GM18867 (cell line): ENCODE results near the gene PHF3.

Experiments
- ATAC-seq: cut with Tn5 transposase; IDR thresholded peaks from one replicate; pipeline ENCODE4 v1.9.1; 2021; ENCODE audit warnings: mild to moderate bottlenecking, moderate library complexity; ENCODE audit not compliant: unreplicated experiment

Gene PHF3

DNA sequence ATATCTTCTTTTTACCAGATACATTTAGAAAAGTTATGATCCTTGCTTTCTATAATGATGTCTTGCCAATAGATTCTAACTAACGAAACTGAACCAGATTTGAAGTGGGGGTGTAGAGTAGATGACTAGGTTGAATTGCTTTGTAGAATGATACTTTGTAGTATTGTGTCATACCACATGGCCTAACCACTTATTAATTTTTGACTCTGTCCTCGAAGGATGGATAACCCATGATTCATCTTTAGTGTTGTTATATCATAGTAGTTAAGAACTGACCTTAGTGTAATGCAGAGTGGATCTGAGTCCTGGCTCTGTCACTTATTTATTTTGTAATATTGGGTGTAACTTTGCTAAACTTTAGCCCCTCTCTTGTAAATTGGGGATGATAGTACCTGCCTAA lies 4.5 kb downstream of the PHF3 start:
- no peak for ATAC-seq

DNA sequence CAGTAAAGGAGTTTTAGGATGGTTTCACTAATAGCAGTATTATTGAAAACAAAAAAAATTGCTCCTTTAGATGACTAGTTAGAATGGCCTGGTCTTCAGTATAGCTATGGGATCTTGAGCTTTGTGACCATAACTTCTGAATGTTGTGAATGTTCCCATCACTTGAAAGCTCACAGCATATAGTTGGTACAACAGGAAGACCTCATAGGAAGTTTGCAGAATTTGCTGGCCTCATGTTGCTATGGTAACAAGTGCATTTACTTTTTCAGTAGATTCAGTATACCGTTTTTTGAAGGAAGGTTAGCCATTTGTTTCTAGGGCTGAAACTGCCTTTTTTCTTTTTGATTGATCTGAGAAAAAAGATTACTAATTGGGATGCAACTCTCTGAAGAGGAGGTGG lies 8.3 kb downstream of the PHF3 start:
- no peak for ATAC-seq

DNA sequence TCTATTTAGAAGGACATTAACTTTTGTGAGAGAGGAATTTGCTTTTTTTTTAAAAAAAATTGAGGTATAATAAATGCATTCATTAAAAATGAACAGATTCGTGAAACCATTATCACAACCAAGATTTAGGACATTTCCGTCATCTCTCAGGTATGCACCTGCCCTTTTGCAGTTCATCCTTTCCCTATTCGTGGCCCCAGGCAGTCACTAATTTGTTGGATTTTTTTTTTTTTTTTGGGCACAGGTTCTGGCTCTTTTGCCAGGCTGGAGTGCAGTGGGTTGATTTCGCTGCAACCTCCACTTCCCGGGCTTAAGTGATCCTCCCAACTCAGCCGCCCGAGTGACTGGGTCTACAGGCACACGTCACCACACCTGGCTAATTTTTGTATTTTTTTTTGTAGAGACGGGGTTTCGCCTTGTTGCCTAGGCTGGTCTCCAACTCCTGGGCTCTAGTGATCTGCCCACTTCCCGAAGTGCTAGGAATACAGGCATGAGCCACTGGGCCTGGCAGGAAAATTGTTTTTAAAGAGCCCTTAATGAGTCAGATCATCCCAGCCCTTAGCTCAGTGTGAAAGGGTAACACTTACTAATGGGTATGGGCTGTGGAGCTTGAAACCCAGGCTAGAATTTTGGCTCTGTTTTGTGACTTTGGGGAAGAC lies 9.2 kb downstream of the PHF3 start:
- no peak for ATAC-seq

DNA sequence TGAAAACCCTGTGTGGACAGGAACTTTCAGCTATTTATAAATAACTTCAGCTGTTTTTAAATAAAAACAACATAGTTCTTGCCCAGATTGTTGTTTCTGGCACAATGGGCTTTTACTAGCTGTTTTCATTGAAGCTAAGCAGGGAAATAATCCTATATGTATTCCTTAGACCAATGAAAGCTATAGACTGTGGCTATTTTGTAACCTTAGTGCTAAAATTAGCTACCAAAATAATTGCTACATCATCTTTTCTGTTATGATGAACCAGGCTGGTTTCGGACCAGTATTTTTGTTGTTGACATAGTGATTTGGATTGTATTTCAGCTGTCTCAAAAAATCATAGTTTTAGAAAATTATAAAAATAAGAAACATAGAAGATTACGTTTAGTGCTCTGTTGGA lies 13.7 kb downstream of the PHF3 start:
- ATAC-seq = no peak

DNA sequence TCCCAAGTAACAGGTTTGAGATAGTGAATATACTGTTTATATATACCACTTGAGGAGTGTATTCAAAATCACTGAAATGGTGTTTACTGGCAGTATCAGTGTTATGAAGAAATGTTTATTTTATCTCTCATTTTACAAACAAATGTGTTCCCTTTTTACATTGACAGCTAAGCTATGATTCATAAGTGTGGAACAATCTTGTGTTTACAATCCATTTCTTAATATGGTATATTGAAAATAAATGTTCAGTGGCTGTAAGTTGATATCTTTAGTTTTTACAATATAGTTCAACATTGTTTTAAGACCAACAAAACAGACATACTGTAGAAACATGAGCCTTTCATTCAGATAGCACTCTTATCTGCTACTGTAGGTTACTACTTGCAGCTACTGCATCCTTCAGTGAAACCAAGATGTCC lies 14.3 kb downstream of the PHF3 start:
- no peak for ATAC-seq

DNA sequence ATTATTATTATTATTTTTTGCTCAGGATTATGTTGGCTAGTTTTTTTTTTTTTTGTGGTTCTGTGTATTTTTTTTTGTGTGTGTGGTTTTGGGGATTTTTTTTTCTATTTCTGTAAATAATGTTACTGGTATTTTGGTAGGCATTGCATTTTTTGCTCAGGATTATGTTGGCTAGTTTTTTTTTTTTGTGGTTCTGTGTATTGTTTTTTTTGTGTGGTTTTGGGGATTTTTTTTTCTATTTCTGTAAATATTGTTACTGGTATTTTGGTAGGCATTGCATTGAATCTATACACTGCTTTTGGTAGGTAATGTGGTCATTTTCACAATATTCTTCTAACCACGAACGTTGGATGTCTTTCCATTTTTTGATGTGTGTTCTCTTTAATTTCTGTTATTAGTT lies 17.4 kb downstream of the PHF3 start:
- ATAC-seq = no peak

DNA sequence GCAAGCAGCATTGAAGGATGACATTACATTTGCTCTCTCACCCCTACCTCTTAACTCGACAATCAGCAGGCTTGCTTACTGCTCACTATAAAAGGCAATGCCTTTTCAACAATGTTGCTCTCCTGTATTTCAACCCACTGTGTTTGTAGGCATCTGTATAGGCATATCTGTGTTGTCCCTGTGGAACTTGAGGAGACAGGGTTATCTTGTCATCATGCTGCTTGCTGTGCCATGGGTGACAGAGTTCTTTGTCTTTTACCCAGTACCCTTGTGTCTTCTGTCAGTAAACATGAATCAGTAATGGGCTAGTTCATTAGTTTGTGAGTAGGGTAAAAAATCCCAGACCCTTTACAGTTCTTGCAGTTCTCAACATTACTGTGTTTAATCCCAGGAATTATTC lies 25.2 kb downstream of the PHF3 start:
- no peak for ATAC-seq

DNA sequence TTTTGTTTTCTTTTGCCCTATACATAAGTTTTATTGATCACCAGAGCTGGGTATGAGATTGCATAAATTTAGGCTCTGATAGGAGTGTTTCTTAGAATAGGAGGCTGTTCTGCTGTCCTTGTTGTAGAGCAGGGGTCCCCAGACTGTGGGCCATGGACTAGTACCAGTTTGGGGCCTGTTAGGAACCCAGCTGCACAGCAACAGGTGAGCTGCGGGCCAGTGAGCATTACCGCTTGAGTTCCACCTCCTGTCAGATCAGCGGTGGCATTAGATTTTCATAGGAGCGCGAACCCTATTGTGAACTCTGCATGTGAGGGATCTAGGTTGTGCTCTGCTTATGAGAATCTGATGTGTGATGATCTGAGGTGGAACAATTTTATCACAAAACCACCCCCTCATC lies 26.2 kb downstream of the PHF3 start:
- ATAC-seq = no peak

DNA sequence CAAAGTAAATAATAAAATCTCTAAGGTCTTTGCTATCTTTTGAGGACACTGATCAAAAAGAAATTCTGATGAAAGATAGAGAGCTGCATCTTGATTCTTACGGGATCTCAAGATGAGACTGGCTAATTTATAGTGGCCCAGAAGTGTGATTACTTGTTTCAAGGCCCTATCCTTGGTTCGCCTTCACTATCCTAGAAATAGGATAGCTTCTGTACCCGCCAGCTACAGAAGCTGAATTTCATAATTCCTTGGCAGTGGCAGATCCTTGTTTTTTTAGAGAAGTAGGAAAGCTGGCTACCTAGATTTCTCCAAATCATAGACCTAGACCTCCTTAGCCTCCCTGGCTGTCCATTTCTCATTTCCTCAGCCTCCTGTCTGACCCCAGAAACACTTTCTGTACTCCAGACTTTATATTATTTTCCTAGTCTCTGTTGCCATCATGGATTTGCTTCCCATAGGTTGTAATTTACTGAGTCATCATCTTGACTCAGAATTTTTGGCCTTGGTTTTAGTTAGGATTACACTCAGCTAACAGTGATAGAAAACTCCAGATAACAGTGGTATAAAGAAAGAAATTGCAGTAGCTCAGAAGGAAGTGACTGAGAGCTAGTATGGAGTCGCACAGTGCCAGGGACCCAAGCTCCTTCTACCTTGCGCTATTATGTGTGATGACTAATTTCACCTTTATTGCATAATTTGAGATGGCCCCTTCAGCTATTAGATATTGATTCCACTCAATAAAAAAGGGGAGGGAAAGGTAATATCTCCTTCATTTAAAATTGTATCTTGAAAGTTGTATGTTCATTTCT lies 27.7 kb downstream of the PHF3 start:
- no peak for ATAC-seq

DNA sequence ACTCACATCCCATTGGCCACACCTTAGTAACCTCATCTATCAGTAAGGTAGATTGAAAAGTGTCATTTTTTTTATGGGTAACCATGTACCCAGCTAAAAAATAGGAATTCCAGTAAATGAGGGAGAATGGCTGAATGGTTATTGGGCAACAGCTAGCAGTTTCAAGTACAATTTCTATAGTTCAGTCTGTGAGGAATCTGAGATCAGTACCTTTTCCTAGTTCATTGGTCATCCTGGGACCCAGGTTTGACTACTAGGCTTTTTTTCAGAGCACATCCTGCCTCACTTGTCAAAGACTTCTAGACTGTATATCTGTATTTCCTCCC lies 28.3 kb downstream of the PHF3 start:
- ATAC-seq = no peak

DNA sequence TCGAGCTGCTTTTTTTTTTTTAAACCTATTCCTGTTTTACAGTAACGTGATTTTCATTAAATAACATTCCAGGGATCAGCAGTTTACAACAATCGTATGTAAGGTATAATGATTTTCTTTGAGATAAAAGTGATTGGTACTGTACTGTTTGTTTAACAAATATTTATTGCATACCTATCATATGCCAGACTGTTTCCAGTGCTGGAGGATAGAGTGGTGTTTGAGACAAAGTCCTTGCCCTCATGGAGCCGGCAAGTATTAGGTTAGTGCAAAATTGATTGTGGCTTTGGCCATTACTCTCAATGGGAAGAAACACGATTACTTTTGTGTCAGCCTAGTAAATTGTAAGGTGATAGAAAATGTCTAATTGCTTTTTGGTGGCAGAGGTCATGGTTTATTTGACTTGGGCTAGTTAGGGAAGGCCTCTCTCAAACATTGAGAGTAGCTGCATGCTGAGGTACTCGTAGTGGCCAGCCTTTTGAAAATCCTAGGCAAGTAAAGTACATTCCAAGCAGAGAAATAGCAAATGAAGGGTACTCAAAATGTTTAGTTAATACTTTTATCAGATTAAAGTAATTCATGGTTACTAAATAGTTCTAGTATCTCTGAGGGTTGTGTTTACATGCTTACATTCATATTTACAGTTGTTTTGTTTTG lies 35.6 kb downstream of the PHF3 start:
- no peak for ATAC-seq

DNA sequence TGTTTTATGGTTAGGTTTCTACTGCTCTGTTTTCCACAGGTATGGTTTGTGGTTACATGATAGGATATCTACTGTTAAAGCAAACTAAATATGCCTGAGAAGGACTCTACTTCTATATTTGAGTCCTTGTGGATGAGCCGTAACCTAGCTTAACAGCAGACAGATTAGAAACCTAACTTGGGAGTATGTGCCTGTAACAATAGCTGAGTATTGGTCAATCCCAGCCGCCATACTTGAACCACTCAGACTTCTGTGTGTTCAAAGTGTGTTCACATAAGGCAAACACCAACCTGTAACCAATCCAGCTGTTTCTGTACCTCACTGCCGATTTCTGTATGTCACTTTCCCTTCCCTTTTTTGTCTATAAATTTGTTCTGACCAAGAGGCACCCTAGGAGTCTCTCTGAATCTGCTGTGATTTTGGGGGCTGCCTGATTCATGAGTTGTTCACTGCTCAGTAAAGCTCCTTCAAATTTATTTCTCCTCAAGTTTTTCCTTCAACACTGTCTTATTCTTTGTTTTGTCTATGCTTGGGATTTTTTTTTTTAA lies 37.1 kb downstream of the PHF3 start:
- ATAC-seq = no peak

DNA sequence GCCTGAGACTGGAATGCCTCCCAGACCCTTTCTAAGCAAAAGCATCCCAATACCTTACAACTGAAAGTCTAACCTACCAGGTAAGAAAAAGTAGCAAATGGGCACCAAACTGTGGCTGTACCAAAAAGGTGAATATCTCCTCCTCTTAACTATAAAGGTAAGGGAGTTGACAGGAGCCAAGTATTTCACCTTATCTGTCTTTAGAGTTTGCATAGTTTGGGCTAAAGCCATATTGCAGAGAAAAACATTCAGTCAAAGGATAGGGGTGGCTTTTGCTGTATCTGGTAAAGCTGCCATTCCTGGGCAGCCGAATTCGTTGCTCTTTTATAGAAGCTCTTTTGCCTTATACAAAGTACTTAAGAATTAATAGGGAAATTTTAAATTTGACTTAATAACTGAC lies 38.1 kb downstream of the PHF3 start:
- no peak for ATAC-seq

DNA sequence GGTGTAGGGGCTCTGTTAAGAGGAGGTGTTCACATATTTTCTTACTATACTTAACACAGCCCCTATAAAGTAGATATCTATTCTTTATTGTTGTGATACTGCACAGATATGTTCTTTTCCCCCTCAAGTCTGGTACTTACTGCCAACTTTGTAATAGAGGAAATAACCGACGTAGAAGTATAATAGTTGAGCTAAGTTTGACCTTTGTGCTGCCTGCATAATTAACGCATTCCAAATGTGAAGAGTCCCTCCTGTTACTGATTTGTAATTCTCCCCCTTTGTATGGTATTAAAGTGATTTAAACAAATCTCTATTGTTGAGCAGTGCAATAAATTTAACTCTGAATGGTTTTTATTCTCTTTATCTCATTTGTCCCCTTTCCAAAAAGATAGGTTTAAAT lies 39.0 kb downstream of the PHF3 start:
- no peak for ATAC-seq

DNA sequence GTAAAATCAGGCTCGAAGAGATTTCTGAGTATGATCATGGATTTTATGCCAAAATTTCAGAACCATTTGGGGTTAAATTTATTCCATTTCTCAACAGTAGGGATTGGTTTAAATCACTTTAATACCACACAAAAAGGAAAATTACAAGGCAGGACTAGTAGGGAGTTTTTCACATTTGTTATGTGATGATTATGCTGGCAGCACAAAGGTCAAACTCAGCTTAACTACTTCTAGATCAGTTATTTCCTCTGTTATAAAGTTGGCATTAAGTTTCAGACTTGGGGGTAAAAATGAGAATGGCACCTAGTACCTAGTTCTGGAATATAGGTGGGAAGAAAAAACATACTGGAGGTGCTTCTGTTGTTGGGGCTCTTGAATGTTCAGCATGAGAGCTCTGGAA lies 39.5 kb downstream of the PHF3 start:
- ATAC-seq = no peak

DNA sequence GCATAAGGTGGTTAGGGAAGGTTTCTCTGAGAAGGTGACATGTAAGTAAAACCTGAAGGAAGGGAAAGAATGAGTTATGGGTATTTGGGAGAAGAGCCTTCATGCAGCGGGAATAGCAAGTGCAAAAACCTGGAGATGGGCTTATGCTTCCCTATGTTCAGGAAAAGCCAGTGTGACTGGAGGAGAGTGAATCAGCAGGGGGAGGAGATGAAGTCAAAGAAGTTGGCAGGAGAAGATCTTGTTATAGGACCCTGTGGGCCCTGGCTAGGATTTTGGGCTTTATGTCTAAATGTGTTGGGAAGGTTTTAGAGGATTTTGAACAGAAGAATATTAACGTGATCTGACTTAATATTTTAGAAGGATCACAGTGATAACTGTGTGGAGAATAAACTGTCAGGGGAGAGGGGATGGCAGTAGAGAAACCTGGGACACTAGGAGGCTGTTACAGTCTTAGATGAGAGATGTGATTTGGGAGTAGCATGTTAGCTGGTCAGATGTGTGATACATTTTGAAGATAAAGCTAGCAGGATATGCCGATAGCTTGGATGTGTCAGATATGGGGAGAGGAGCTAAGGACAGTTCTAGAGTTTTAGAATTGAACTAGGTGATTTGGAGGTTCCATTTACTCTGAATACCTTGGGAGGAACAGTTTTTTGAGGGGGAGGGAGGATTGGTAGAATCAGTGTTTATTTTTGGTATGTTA lies 41.0 kb downstream of the PHF3 start:
- ATAC-seq = no peak

DNA sequence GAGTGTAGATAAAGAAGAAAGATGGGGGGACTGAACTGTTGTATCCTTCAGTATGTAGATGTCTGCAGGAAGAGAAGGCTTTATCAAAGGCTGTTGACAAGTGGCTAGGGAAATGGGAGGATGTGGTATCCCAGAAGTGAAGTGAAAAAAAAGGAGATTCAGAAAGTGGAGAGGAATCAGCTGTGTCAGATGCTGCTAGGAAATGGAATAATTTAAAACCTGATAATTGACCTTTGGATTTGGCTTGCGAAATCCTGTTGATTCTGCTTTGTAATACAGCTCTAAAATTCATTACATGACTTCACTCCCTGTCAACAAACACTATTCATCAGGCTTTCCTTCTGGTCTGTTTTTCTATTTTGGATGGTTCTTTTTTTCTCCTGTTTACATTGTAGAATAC lies 41.7 kb downstream of the PHF3 start:
- no peak for ATAC-seq

DNA sequence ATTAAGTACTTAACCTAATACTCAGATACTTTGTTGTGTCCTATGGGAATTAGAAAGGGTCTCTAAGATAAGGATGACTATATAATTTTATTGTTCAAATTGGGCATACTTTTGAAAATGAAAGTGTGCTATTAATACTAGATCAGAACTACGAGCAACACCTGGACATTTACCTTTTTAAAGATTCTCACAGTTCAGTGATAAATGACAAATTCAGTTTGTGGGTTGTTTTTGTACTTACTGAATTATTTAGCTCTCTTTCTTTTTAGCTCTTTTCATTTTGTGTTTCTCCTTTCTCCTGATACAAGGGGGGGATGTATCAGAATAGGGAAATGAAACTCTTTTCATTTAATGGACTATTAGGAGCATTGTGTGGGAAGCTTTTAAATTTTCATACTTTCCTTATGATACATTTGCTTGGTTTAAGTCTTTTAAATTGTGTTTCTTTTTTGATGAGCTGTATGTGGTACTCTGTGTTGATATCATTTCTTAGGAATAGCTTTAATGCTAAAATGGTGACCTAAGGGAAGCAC lies 47.5 kb downstream of the PHF3 start:
- peak; percentile 39 for ATAC-seq

DNA sequence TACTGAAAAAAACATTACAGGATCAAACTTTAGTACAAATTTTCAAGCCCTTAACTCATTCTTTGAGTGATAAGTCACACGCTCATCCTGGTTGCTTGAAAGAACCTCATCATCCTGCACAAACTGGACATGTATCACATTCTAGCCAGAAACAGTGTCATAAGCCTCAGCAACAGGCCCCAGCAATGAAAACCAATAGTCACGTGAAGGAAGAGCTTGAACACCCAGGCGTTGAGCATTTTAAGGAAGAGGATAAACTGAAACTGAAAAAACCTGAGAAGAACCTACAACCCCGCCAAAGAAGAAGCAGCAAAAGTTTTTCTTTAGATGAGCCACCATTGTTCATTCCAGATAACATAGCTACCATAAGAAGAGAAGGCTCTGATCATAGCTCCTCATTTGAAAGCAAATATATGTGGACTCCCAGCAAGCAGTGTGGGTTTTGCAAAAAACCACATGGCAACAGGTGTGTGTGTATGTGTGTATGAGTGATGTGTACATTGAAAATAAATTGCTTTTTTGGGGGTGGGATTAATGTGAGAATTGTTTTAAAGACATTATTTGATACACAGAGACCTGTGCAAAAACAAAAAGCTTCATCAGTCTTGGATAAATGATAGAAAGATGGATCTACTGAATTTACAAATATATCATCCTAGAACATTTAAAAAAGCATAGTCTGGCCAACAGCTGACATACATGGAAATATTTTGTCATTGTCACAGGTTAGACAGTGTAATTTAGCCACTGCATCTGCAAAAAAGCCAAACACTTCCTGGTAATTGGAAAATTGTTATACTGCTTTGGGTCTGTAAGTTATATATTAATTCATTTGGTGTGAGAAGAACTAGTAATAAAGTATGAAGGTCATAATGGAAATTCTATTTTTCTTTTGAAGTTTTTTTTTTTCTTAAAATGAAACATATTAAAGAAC lies 50.1 kb downstream of the PHF3 start:
- ATAC-seq = peak; percentile 87

DNA sequence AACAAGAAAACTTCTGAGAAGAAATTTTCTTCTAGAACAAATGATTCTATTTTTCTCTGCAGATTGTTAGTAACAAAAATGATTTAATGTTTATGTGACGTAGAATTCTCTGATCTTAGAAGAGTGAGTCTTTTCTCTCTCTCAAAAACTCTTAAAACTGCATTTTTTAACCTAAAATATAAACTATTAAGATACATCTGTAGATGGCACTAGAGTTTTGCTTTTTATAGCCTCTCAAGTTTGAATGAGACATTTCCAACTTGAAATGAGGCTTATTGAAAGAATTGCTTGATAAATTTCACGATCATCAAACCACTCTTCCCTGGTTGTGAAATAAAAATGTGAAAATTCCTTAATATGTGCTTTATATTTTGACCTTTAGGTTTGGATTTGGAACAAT lies 53.8 kb downstream of the PHF3 start:
- ATAC-seq = no peak
